Fibroblast of skin of scalp (primary cell): ENCODE measurements around the gene FCER1G.

Source experiments
- DNase-seq: peaks from one replicate; pipeline ENCODE4 v3.0.0-alpha.2; 2013

Gene FCER1G

DNA sequence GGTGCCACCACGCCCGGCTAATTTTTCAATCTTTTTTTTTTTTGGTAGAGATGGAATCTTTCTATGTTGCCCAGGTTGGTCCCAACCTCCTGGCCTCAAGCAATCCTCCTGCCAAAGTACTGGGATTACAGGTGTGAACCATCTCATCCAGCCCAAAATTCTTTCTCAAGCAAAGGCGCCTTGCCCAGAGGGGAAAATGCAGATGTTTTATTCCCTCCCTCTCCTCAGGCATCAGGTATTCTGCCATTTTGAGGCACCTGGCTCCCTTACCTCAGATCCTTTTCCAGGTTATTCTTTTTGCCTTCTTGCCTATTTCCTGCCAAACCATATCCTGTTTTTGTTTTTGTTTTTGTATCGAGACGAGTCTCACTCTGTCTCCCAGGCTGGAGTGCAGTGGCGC is 26.7 kb upstream of the FCER1G start:
- no peak for DNase-seq

DNA sequence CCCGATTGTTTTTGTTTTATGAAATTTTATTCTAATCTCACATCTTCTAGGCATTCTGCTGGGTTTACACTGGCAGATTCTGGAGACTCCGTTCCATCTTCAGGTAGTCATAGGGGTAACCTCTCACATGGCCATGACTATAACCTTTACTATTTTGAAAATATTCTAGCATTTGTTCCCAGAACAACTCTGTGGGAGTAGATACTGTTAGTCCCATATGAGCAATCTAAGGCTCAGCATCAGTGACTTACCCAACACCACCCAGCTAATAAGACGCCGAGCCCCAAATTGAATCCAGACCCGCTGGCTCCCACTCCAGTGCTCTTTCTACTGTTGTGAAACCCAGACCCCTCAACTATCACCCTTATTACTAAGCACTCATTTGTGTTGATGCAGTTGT is 26.1 kb upstream of the FCER1G start:
- no peak for DNase-seq

GRCh38 chr1:161190962-161191521 is 24.1 kb upstream of the FCER1G start:
- no peak for DNase-seq

DNA sequence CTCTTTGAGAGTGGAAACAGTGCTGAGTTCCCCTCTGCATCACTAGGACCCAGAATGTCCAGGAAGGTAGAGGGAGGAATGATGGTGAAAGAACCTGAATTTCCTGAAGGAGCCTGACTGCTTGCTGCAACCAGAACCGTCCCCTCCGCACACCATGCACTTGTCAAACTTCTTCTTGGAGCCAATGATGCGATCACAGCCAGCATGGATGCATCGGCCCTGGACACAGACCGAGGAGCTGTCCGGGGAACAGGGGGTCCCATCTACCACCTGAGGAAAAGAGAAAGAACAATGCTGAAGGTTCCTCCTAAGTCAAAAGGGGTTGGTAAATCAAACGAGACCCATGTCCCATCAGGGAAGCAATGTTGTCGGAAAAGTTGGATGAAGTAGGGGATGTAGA is 23.1 kb upstream of the FCER1G start:
- no peak for DNase-seq

GRCh38 chr1:161192476-161193465 is 22.3 kb upstream of the FCER1G start:
- peak; percentile 75 for DNase-seq

DNA sequence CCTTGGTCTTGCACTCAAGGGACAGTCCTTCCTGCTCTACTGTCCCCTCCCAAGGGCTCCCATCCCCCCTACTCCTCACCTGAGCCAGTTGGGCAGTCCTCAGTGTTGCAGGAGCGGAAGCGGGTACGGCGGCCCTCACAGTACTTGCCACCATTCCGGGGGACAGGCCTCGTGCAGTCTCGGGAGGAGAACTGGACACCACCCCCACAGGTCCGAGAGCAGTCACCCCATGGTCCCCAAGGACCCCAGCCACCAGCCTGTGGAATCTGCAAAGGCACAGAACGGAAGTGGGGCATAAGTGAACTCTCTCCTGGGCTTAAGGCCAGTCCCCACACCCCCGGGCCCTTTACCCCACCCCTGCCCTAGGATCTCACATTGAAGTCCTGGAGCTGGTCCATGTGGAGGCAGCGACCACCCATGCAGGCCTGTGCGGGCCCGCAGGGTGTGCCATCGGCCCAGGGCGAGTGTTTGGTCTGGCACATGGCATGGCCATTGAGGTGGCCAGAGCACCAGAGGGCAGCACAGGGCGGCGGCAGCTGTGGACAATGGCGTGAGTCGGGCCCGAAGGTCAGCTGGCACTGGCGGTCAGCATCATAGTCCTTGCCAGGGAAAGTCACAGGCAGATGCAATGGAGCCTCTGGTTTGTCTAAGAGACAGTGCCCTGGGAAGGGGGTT is 21.4 kb upstream of the FCER1G start:
- DNase-seq: no peak

DNA sequence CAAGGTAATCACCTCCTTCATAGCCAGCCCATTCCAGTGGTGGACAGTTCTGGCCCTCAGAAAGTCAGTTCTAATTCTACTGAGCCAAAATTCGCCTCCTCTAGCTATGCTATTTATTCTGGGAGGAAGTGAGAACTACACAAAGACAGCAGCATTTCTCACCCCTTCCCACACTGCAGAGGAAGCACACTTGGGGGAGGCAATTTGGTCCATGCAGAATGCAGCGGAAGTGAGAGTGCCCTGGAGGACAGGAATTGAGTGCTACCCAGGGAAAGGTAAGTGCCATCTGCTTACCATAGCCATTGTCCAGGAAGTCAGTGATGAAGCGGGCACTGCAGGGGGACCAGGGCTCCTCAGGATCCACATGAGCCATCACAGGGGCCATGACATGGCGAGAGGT is 19.9 kb upstream of the FCER1G start:
- DNase-seq: no peak

DNA sequence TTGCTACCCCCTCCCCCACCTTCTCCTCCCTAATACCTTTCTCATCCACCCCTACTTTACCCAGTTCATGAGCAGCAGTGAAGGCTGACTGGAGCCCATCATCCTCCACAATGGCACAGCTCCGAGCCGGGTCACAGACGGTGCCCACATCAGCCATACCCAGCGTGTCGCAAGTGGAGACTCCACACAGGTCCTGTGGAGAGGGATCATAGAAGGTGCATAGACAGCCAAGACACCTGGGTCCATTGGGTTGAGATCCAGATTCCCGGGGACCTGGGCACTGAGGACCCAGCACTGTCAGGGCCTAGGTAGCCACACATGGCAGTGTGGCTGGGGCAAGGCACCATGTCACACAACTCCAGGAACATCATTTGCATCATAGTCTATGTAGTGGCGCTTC is 19.0 kb upstream of the FCER1G start:
- DNase-seq: no peak

DNA sequence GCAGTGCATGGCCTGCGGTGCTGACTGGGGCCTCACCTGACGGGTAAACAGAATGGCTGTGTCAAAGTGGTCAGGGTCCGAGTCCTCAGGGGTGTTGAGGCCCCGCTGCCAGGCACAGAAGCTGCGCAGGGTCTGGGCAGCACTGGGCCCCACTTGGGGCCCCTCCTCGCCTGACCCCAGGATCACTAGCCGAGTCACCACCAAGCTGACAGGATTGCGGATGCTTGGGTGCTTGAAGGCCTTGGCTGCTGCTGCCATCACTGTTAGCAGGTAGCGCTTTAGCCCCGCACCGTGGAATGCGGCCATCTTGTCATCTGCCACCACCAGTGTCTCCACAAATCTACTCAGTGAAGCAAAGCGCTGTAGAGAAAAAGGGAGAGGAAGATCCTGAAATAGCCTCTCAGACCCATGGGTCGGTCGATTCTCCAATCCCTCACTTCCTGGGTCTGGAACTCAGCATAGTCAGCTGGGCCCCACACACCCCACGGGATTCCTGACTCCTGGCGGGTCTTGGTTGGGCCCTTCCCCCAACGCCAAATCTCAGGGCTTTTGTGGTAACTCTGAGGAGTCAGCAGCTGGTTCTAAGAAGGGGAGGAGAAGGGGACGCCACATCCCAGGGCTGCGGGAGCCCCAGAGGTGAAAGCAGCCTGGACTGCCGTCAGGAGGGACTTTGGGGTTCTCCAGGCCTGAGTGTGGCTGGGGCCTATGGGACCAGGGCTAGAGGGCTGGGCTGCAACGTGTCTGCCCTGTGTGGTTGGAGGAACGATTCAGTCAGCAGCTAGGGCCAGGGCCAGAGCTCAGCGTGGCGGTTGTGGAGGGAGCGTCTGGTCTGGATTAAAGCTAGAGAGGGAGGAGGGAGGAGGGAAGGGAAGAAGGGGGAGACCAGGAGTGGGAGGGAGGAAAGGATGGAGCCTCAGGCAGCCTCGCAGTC is 18.3 kb upstream of the FCER1G start:
- DNase-seq: peak; percentile 94

GRCh38 chr1:161197560-161198193 is 17.4 kb upstream of the FCER1G start:
- DNase-seq: no peak

DNA sequence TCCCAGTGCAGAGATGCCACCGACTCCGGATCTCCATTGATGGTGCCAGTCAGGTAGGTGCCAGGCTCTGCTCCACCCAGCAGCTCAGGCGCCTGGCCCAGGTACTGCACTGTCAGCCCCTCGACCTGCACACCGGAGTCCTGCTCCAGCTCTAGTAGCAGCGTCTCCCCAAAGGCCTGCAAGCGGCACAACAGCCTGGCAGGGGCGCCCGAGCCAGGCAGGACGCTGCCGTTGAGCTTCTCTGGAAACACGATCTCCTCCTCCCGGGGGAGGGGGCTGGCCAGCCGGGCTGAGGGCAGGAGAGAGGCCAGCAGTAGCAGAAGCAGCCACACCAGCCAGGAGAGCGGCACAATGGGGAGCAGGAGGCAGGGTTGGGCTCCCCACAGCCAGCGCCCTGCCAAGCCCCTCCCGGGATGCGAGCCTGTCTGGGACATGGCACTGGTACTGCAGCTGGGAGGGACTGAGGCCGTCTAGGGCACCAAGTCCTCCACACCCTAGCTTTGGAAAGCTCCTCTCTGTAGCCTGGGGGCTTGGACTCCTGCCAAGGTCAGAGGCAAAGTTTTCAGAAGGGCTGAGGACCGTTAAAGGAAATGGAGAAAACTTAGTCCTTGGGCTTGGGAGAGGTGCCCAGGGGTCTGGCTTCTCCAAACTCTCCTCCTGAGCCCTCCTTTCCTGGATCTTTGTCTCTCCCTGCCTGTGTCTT is 16.8 kb upstream of the FCER1G start:
- DNase-seq: peak; percentile 47

- peak; percentile 99 for DNase-seq
Measured at GRCh38 chr1:161198897-161199431, 16.1 kb upstream of the FCER1G start, which contains the start of gene ADAMTS4. TSS of gene ADAMTS4 (minus strand) at chr1:161199054. CDS start at chr1:161198627, 427 bp downstream.

DNA sequence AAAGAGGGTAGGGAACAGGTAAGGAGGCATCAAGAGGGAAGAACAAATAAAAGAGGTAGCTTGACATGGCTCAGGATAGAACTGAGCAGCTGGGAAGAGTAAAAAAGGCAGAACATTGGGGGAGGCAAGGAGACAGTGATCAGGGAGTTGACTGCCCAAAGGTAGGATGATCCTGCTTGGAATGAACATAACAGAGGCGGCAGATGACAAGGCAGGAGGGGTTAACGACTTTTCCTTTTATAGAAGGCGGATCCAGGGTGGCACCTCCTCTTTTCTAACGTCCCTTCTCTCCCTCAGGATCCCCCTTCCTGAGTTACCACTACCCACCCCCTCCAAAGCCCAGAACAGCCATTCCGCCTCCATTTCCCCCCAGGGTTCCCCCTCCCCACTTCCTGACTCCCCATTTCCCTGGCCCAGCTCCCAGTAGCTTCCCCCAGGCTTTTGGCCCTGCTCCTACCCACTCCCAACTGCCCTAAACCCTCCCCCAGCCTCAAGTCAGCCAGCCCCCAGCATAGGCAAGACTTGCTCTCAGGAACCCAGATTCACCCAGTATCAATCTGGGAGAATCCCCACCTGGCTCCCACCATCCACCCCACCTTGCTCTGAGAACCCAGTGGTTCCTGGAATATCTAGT is 15.5 kb upstream of the FCER1G start:
- peak; percentile 21 for DNase-seq

DNA sequence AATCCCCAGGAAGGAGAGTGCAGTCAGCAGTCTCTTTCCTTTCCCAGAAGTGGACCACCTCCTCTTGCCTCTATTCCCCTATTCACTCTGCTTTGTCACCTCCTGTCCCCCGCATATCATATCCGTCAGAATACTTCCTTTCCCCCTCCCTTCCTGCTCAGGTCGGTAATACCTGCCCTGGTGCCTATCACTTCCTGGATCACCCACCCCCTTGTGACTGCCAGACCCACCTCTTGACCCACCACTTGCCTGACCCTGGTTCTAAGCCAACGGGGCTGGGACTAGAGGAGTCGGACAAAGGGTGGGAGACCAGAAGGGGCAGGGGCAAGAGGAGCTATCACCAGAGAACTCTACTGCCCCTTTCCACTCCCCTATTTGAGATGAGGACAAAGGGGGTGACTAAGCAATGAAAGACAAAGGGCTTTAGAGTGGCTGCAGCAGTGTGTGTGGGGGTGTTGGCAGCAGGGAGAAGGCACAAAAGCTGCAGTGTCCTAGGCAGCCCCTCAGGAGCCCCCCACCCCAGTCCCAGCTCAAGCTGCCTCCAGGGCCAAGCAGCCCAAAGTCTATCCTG is 14.6 kb upstream of the FCER1G start:
- DNase-seq: no peak

DNA sequence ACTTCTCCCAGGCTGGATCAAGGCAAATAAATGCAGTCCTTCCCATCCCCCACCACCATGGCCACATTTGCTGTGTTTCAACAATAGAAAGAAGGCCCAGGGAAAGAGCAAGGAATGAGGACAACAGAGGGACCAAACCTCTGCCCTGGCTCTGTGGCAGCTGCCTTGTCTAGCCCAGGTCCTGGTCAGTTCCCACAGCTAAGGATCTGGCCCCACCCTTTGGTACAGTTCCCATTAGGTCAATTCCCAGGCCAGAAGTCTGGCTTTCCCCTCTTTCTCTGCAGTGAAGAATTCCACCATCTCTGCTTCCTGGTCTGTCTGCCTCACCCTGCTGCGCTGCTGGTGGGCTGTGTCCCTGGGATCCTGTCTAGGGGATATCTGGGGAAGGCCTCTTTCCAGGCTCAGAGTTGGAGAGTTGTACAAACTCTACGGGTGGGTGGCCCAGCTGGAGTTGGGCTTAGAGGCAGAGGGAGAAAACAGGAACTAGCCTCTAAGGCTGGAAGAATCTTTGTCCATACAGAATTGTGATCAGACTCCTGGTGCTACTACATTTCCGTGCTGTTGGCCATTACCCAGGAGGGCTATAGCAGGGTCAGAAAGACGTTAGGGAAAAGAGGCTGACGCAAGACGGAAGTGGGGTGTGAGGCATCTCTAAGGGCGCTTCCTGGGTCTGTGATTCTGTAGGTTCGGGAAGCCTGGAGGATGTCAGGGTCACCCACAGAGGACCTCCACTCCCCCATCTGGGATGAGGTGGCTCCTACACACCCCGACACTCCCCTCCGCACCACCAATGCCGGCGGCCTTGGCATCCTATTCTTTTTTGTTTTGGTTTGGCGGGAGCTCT is 13.9 kb upstream of the FCER1G start:
- peak; percentile 47 for DNase-seq

DNA sequence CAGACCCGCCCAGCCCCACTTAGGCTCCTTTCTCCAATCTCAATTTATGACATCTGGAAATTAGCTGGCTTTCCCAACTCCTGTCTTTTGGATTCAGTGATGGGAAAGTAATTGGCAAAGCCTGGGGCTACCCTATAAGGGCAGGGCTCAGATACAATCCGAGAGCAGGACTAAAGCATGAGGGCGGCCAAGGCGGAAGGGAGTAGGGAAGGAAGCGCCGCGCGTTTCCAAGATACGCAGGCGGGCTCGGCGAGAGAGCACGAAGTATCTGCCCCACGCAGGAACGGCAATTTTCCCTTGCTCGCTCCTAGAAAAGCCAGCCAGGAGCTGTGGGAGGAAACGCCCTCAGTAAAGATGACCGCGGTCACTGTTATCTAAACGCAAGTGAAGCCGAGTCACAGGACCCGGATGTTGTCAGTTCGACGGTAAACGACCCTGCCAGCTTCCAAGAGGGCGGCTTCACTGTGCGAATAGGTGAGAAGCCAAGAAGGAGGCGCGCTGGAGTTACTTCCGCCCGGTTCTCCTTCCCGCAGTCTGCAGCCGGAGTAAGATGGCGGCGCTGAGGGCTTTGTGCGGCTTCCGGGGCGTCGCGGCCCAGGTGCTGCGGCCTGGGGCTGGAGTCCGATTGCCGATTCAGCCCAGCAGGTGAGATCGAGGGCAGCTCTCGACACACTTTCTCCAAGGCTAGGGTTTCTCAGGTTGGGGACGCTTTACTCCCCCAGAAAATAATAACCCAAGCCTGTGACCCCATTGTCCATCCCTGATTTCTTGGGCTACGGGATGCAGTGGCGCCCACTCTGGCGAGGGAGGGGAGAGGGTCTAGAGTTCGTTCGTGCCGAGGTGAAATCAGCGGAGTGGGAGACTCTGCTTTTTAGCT is 13.0 kb upstream of the FCER1G start, which contains the start of gene NDUFS2:
TSS of gene NDUFS2 (plus strand) at position 532 of the 877 bp plus-strand sequence. CDS start at position 551, 19 bp downstream.
- peak; percentile 99 for DNase-seq

GRCh38 chr1:161206411-161207140 is 8.5 kb upstream of the FCER1G start:
- no peak for DNase-seq
